ENCODE results near the gene CPLX3. TPM values are rescaled to one million over a fixed set of nuclear protein-coding genes. Genes with fewer than 3 reads are reported as not detected.

Gene CPLX3
- total RNA-seq, 1 experiment from 2014 or later: not detected

DNA sequence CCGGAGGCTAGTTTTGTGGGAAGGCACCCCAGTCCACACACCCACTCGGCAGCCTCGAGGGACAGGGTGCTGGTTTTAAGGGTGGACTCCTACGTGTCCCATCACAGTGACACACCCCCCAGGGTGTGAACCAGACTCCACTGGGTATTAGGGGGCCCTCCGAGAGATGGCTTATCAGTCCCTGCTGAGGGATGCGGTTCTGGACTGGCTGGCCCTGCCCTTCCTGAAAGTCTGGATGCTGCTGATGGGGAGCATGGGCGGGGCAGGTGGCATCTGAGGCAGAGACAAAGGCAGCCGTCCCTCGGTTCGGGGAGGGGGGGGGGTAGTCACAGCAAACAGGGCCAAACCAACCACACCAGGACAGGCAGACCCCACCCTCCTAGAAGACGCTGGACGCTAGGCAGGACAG, 17.5 kb downstream of the CPLX3 start:
- H3K4me3 Mint-ChIP-seq: peak overlapping the region; percentile 71 to 89
- H3K23ac ChIP-seq (ENCODE audit: insufficient read length, low read depth, low read length): no peak overlapping the region
- H4K5ac ChIP-seq (ENCODE audit: insufficient read length, low read depth, low read length): no peak overlapping the region
- H3K27ac ChIP-seq (ENCODE audit: insufficient read length, low read depth, low read length): no peak overlapping the region
- 0 out of 2 replicates have a peak overlapping the region, but pooled peaks have one; percentile 29 for H2BK15ac ChIP-seq (ENCODE audit: low read depth, low read length)
- H3K4me1 ChIP-seq (ENCODE audit: insufficient read depth, low read length): no peaks in the 10 kb centered on the region; the same call in 1 of the 2 replicates
- H3K4ac ChIP-seq (ENCODE audit: low read depth, low read length): no peak overlapping the region
- H4K20me1 ChIP-seq (ENCODE audit: control insufficient read depth, insufficient read depth, insufficient read length): no peaks in the 10 kb centered on the region
- H3K56ac ChIP-seq (ENCODE audit: insufficient read length, low read depth, low read length): no peak overlapping the region
- H2BK5ac ChIP-seq (ENCODE audit: insufficient read length, low read length): no peak overlapping the region
- H4K8ac ChIP-seq (replicated peaks; ENCODE audit: insufficient read length, low read depth, low read length): no peak overlapping the region
- no peak overlapping the region for H2BK20ac ChIP-seq (ENCODE audit: low read depth, low read length, poor library complexity, severe bottlenecking)
- no peak overlapping the region for H3K18ac ChIP-seq (ENCODE audit: insufficient read length, low read depth, low read length)
- peaks cover 6% of the 10 kb centered on the region for H3K23me2 ChIP-seq (ENCODE audit: insufficient read length, low read depth, low read length, poor library complexity, severe bottlenecking)
- H3K9me3 Mint-ChIP-seq: no peaks in the 10 kb centered on the region
- no peak overlapping the region for H2AK5ac ChIP-seq (ENCODE audit: insufficient read length, low read length)
- H3K4me2 ChIP-seq (ENCODE audit: insufficient read depth, insufficient read length, low read length): peak overlapping the region; percentile 64
- no CpG with 5 or more reads among the region's 12 CpGs for WGBS (ENCODE audit: extremely low coverage, insufficient read length, low lambda C conversion rate)
- no peak overlapping the region for H2AFZ ChIP-seq (ENCODE audit: low read length)
- H2BK120ac ChIP-seq (ENCODE audit: low read depth, low read length, poor library complexity, severe bottlenecking): no peak overlapping the region
- TF ChIP-seq, protein P1, sequence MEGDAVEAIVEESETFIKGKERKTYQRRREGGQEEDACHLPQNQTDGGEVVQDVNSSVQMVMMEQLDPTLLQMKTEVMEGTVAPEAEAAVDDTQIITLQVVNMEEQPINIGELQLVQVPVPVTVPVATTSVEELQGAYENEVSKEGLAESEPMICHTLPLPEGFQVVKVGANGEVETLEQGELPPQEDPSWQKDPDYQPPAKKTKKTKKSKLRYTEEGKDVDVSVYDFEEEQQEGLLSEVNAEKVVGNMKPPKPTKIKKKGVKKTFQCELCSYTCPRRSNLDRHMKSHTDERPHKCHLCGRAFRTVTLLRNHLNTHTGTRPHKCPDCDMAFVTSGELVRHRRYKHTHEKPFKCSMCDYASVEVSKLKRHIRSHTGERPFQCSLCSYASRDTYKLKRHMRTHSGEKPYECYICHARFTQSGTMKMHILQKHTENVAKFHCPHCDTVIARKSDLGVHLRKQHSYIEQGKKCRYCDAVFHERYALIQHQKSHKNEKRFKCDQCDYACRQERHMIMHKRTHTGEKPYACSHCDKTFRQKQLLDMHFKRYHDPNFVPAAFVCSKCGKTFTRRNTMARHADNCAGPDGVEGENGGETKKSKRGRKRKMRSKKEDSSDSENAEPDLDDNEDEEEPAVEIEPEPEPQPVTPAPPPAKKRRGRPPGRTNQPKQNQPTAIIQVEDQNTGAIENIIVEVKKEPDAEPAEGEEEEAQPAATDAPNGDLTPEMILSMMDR (conservative IDR thresholded peaks at IDR 0.05): no peak
- H3K79me2 ChIP-seq (ENCODE audit: insufficient read depth, low read length): no peaks in the 10 kb centered on the region
- no peaks in the 10 kb centered on the region for H3K27me3 ChIP-seq (ENCODE audit: insufficient read depth, low read length)
- H3K27me3 Mint-ChIP-seq (ENCODE audit: low read depth): no peaks in the 10 kb centered on the region
- H2BK12ac ChIP-seq (ENCODE audit: insufficient read length, low read depth, low read length): no peak overlapping the region
- H3K79me1 ChIP-seq (ENCODE audit: insufficient read depth, low read depth, low read length, poor library complexity, severe bottlenecking): no peaks in the 10 kb centered on the region
- H3K4me1 Mint-ChIP-seq: peaks cover 20 to 35% of the 10 kb centered on the region in 2 experiments
- no peak overlapping the region; the same call in 1 of the 2 replicates for H3K14ac ChIP-seq (ENCODE audit: insufficient read depth, low read length)
- H3K36me3 Mint-ChIP-seq (ENCODE audit: insufficient read depth in 1 of 3, low read depth in 3 of 3): peaks cover 11 to 51% (median 43%) of the 10 kb centered on the region in 3 experiments
- DNase-seq: no peak
- no peak overlapping the region for H3K9ac ChIP-seq (ENCODE audit: extremely low read depth, insufficient read length, low read length)
- H3T11ph ChIP-seq (ENCODE audit: low read length): no peak overlapping the region
- H4K91ac ChIP-seq (ENCODE audit: insufficient read length, low read depth, low read length): peak overlapping the region; percentile 77
- no peaks in the 10 kb centered on the region for H3K9me3 ChIP-seq (ENCODE audit: control insufficient read depth, low read depth, low read length)
- H3K27ac Mint-ChIP-seq: peak overlapping the region in 1 of 3 experiments; percentile 29; a peak in 2 of 7 replicates

Data from H9 (cell line).